Adipose tissue (tissue), 3 donors: ENCODE data around the gene RABGGTA. TPM values are rescaled to one million over a fixed set of nuclear protein-coding genes. Genes with fewer than 3 reads are reported as not detected.
"Not testable (repeated sequence)": the region's sequence is repeated elsewhere in the genome, so short reads cannot be mapped to it uniquely, and the experiment has no call there.

Source experiments
- H3K27ac ChIP-seq: one replicate; pipeline ENCODE4 v1.5.1; 2013; ENCODE audit warnings: low read depth, low read length
- WGBS, 3 donors: extraction: QIAGEN DNeasy Blood & Tissue Kit; methylation state at CpG; one replicate each; pipeline ENCODE4 v1.1.7; 2013; 5-methylcytosine and 5-hydroxymethylcytosine counted together
- polyA plus RNA-seq, 3 donors: library from polyadenylated mRNA; stranded (reverse); fragments of 200-250 nt; gene quantifications; one replicate each; pipeline ENCODE4 v1.2.3, GENCODE V29; 2013
- donor health status: healthy with polysubstance abuse.
- donor health status: Bipolar disorder and iron deficiency.
- donor health status: healthy.

RABGGTA gene
- polyA plus RNA-seq, 3 donors: 20.7 to 27.0 (median 23.0) TPM

DNA sequence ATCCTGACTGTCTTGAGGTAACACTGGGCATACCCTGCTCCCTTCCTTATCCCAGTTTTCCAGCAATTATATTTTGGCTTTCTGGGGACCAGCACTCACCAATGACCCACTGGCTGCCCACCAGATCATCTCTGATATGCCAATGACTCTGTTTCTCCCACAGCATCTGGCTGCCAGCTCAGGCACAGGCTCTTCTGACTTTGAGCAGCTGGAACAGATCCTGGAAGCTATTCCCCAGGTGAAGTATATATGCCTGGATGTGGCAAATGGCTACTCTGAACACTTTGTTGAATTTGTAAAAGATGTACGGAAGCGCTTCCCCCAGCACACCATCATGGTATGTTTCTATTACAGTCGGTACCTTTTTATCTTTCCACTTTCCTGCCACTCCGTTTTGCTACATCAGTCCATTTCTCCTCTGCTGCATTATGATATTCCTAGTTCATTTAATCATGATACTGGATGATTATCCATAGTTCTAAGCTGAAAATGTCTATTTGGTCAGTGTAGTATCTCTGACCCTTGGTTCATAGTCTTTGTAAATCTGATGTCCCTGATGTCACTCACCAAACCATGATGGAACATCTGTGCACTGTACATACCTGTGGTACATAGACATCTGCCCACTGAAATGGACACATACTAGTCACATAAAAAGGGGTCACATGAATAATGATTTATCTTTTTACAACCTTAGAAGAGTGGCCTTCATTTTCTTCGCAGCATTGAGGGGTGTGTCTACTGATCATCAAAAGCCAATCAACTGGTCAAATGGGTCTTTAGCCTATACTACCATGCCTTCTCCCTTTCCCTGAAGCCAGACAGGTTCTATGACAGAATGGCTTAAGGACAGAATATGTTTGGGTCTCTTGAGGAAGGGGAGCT lies 35.4 kb downstream of the RABGGTA start:
- no peak overlapping the region for H3K27ac ChIP-seq

DNA sequence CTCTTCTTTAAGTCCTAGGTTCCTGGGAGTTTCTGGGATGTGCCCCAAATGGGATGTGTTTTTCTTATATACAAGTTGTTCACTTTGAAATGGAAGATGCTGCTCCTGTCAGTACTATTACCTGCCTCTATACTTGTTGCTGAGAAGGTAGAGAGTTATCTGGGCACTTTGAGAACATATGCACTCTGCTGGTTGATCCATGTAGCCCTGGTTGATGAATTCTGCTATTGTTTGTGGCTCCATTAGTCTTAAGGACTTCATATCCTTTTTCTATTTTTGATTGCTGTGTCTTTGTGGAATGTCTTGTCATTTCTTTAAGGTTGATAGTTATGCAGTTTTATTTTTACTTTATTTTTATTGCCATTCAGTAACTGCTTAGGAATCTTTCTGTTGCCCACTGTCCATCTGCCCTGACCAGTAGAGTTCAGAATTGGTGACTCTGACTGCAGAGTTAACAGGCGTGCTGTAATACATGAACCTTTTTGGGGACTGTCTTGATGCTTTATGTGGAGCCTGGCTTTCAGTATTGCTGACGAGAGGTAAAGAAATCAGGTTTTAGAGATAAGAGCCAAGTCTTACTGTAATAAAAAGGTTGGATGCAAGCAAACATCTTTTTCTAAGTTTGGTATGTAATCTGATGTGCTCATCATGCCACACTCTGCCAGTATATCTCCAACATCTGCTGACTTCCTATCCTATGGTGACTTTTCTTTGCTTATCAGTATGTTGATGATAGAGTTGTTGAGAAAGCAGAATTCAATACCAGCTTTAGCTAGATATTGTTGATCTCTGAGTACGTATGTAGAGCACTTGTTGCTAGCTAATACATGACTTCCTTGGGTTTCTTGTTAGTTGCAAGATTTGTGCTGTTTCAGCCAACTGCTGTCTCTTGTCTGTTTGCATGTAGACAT lies 37.0 kb downstream of the RABGGTA start:
- 78 to 93% (median 80%) methylated on average over 3 of the region's 3 CpGs for WGBS, 3 donors
- H3K27ac ChIP-seq: no peak overlapping the region

More for the DNA sequence above, 35.4 kb downstream of the RABGGTA start:
- WGBS, 3 donors: 87 to 93% (median 91%) methylated on average over 5 of the region's 5 CpGs

DNA sequence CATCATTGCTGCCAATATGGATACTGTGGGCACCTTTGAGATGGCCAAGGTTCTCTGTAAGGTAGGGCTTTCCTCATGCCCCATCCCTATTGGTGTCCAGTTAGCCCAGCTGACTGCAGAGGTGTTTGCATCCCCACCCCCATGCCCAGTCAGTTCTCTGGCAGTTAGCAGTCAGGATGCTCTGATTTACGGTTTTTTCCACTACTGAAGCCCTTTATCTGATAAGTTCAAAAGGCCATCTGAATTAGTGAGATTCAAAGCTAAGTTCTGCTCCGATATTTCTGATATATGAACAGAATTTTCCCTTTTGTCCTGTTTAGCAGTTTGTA lies 37.9 kb downstream of the RABGGTA start:
- no peak overlapping the region for H3K27ac ChIP-seq
- 51 to 81% (median 76%) methylated on average over 2 of the region's 2 CpGs for WGBS, 3 donors

- WGBS, 3 donors: 3 to 4% (median 3%) methylated on average over 38 of the region's 38 CpGs
- H3K27ac ChIP-seq: peak within 1 kb of the TSS; percentile 75
Observed at GRCh38 chr14:24232645-24233537, 38.5 kb downstream of the RABGGTA start, which contains the start of gene GMPR2. Gene GMPR2, plus strand, starts transcription at chr14:24232929. Its CDS starts 325 bp downstream, at chr14:24233254.

- H3K27ac ChIP-seq: peak within 1 kb of the TSS; percentile 75
- 0 to 1% (median 1%) methylated on average over 29 to 30 of the region's 30 CpGs for WGBS, 3 donors
Observed at GRCh38 chr14:24232121-24232644, 39.2 kb downstream of the RABGGTA start, which contains the start of gene NEDD8. Gene NEDD8, minus strand, starts transcription at chr14:24232367. Its CDS starts 100 bp downstream, at chr14:24232267.

DNA sequence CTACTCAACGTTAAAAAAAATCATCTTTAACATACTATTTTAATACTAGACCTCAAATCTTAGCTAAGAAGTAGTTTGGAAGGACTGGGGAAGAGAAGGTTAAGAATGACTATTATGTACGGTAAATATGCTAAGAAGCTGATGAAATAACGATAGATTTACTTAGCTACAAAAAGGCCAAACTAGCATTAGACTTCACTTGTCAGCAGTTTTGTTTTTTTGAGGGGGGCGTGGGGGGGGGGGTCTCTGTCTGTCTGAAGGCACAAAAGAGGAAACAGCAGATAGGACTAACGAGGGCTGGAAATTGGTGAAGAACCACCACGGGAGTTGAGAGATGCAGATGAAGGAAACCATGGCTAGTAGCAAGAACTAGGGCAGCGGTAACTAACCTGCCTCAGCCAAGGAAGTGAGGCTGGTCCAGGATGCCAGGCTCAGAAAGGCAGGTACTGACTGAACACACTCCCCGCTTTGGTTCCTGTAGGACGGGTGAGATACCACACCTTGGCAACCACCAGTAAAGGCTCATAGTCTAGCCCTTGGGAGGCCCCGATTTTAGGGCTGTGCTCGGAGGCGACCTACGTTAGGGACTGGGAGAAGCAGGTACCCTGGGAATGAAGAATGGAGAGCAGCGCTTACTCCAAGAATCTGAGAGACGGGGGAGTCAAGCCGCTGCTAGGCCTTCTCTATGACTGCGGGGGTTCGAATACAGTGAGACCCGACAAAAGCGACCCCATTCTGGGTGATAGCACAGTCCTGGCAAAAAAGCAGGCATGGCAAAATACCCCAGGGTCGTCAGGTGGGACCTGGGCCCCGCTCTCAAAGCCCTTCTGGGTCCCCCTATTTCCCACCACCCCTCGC lies 39.9 kb downstream of the RABGGTA start:
- H3K27ac ChIP-seq: peak overlapping the region; percentile 75
- WGBS, 3 donors: 6 to 11% (median 9%) methylated on average over 23 of the region's 23 CpGs

DNA sequence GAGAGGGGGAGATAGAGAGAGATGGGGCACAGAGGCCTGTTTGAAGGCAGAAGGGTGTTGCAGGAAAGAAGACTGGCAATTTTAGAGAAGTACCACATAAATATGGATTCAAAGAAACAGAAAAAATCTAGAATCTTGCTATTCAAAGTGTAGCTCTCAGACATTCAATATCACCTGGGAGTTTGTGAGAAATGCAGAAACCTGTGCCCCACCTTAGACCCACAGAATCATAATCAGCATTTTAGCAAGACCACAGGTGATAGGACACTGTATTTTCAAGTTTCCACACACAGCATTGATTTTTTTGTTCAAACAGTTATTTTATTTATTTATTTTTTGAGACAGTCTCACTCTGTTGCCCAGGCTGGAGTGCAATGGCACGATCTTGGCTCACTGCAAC lies 42.5 kb downstream of the RABGGTA start:
- H3K27ac ChIP-seq: no peak overlapping the region
- WGBS, 3 donors: 0 to 25% (median 3%) methylated on average over 1 of the region's 1 CpG

DNA sequence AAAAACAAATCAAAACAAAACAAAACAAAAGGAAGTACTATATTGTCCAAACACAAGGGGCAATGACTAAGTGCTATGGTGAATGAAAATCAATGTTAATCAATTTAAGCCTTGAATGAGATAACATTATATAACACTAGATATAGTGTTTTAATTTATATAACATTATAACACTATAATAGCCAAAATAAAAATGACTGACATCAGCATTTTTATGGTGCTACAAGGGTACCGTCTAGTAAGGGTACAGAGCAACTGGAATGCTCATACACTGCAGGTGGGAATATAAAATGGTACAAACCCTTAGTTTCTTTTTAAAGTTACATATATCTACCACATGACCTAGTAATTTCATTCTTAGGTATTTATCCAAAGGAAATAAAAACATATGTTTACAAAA lies 44.9 kb downstream of the RABGGTA start:
- WGBS, 3 donors: 74 to 80% (median 76%) methylated on average over 1 of the region's 1 CpG
- no peak overlapping the region for H3K27ac ChIP-seq

- H3K27ac ChIP-seq: no peak overlapping the region
- 72 to 94% (median 80%) methylated on average over 7 of the region's 7 CpGs for WGBS, 3 donors
Observed at GRCh38 chr14:24224618-24225071, 46.8 kb downstream of the RABGGTA start.

- H3K27ac ChIP-seq: not testable (repeated sequence)
- WGBS, 3 donors: 92 to 96% (median 96%) methylated on average over 4 of the region's 4 CpGs
Observed at GRCh38 chr14:24222987-24223386, 48.4 kb downstream of the RABGGTA start.

- no peak overlapping the region for H3K27ac ChIP-seq
- WGBS, 3 donors: 45 to 63% (median 50%) methylated on average over 3 of the region's 3 CpGs
Observed at GRCh38 chr14:24219521-24219920, 51.9 kb downstream of the RABGGTA start.

- 80 to 92% (median 91%) methylated on average over 4 of the region's 4 CpGs for WGBS, 3 donors
Observed at GRCh38 chr14:24219080-24219479, 52.3 kb downstream of the RABGGTA start.

GRCh38 chr14:24216876-24217275 lies 54.5 kb downstream of the RABGGTA start:
- not testable (repeated sequence) for H3K27ac ChIP-seq
- WGBS, 3 donors: 90 to 93% (median 93%) methylated on average over 1 of the region's 1 CpG

More at GRCh38 chr14:24219080-24219479, 52.3 kb downstream of the RABGGTA start:
- no peak overlapping the region for H3K27ac ChIP-seq

DNA sequence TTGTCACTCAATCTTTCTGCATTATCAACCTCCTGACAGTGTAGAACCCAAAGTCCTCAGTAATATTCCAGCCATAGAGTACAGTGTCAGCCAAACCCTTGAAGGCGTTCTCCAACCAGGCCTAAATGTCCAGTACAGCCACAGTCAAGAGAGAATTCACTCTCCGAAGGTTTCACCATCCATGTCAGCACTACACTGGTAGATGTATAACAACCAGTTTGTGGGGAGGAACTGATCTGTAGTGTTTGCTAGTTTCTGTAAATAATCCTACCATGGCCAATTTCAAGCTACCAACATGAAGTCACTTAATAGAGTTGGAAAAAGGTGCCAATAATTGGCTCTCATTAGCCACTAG lies 55.1 kb downstream of the RABGGTA start:
- H3K27ac ChIP-seq: no peak overlapping the region
- WGBS, 3 donors: 79 to 89% (median 88%) methylated on average over 2 of the region's 2 CpGs
